ENCODE results near the gene MLH3.
A peak's percentile ranks its signal among the peaks of the same experiment; 100 is the strongest.

The MLH3 gene

DNA sequence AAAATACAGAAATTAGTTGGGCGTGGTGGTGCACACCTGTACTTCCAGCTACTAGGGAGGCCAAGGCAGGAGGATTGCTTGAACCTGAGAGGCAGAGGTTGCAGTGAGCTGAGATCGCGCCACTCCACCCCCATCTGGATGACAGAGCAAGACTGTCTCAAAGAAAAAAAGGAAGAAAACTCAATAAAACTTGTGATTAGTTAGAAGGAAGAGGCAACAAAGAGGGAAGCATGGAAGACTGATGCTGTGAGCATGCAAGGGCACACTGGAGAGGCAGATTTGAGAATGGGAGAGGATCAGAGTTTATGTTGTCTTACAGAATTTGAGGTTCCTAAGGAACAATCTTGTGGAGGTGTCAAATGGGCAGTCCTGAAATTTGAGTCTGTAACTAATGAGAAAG lies 15.4 kb upstream of the MLH3 start:
- no peak for DNase-seq

DNA sequence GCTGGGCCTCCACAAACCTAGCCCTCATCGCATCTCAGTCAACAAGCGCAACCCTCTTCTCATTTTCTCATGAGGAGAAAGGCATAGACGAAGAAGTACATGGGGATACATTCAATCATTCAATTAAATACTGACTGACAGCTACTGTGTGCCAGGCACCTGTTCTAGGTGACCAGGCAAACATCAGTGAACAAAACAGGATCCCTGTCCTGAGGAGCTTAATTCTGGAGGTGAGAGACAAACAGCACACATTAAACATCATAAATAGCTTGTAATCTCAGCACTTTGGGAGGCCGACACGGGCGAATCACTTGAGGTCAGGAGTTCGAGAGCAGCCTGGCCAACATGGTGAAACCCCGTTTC lies 12.9 kb upstream of the MLH3 start:
- DNase-seq, result no peak

DNA sequence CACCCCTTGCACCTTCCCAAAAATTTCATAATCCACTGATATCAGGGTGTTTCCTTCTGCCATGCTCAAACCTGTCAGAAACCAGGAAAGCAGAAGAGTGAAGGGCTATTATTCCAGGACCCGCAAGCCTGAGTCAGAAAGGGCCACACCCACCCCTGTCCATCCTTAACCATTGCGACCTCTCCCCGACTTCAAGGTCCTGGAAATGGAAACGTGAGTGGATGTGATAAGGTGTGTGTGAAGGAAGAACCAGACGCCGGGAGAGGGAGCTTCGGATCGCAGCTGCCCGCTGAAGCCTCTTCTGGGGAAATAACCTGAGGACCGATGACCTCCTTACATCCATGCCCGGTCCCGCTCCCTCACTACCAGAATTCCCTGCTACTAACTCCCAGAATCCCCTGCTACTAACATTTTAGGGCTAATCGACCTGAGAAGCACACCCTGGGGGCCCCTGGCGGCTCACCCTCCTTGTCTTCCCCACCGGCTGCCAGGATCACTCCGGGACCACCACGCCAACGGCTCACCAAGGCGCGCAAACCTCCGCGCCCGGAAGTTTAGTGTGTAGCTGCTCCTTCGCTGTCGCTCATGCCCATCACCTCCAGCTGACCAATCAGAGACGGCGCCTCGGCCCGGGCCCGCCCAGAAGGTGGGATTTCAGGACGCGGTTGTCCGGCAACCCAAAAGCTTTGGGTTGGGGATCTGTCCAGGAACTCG lies 12.4 kb upstream of the MLH3 start, which contains the start of gene ACYP1:
ACYP1 (minus strand) TSS at position 534 of the 714 bp plus-strand sequence; CDS start at position 63, 471 bp downstream.
- peak; percentile 75 to 85 (median 80) for DNase-seq

DNA sequence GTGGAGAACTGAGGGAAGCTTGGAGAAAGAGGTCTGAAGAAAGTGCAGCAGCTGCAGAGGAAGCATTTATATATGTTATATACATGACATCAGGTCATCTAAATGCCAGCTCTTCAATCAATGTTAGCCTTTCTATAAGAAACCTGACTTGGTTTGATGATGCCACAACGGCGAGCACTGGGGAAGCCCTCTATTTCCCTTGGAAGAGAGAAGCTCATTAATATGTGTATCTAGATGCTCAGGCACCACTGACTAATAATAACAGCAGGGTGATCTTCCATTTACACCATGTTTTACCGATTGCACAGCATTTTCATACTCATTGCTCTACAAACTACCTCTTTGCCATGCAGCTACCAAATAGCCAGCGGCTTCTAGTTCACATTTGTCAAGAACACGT lies 11.7 kb upstream of the MLH3 start:
- DNase-seq, result no peak

DNA sequence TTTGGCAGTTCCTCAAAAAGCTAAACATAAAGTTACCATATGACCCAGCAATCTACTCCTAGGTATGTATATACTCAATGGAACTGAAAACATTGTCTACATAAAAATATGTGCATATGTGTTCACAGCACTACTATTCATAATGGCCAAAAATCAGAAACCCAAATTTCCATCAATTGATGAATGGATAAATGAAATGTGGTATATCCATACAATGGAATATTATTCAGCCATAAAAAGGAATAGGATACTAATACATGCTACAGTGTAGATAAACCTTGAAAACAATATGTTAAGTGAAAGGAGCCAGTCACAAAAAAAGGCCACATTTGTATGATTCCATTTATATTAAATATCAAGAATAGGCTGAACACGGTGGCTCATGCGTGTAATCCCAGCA lies 9.2 kb upstream of the MLH3 start:
- DNase-seq, result no peak

DNA sequence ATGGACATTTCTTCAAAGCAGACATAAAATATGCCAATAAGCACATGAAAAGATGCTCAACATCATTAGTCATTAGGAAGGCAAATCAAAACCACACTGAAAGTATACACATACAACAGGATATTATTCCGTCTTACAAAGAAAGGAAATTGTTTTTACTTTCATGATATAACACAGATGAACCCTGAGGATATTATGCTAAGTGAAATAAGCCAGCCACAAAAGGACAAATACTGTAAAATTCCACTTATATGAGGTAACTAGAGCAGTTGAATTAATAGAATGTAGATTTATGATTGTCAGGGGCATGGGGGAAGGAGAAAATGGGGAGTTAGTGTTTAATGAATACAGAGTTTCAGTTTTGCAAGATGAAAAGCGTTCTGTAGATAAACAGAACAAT lies 8.4 kb upstream of the MLH3 start:
- DNase-seq, result no peak

DNA sequence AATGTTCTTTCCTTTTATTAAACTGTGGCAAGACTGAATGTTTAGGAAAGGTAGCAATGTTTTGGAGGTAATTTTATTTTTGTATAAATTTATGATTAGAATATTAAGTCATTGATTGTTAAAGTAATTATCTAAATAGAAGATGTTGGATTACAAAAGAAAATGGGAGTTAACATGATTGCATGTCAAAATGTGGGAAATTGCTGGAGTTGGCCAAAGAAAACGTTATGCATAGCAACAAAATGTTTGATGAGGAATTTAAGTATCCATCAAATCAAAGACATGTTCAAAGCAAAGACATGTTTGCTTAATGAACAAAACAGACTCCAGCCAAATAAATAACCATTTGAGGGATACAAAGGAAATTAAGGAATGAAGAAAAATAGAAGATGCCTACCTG lies 3.2 kb upstream of the MLH3 start:
- no peak for DNase-seq

DNA sequence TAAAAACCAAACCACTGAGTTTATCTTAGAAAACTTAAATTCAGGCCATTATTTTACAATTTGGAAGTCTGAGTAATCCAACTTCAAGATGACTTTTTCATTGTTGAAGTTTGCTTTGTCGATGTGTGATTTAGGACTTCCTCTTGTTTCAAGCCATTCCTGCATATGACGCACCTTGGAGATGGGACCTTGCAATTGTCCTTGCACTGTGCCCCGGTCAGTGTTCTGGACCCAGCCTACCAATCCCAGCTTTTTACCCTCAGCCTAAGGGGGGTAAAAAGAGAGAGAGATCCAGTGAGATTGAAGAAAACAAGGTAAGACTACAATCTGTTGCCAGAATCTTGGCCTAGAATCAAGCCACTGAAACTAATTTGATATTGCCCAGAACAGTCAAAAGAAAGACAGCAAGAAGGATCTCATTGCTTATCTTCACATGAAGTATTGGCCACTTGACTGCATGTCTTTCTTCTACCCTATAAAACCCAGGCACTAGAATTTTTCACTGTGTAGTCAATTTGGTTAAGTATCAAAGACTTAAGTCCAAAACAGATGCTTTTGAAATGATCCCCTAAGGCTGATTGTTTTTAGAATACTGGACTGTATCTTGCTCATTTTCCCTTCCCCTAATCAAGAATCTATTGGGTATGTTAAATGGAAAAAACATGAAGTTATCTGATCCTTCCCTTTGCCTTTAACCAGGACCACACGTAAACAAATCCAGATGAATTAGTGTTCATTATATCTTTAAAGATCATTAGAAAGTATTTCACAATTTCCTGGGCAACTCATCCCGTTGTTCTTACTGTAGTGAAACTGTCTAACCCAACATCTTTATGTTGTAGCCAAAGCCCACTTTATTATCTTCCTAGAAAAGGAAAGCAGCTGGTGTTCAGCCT lies 2.4 kb upstream of the MLH3 start:
- DNase-seq, result no peak

DNA sequence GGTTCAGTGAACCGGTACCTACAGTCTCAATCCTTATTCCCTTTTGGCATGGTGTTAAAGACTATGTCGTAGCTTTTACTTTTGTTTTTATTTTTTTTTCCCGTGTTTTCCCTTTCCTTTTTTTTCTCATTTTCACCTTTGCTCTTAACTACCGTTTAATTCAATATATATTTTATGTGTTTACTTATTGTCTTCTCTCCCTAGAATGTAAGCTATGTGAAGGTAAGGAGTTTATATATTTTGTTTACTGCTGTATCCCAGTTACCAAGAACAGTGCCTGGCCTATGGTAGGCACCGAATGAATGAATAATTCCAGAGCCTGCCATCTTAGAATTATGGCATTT lies 261 bp upstream of the MLH3 start:
- no peak for DNase-seq

DNA sequence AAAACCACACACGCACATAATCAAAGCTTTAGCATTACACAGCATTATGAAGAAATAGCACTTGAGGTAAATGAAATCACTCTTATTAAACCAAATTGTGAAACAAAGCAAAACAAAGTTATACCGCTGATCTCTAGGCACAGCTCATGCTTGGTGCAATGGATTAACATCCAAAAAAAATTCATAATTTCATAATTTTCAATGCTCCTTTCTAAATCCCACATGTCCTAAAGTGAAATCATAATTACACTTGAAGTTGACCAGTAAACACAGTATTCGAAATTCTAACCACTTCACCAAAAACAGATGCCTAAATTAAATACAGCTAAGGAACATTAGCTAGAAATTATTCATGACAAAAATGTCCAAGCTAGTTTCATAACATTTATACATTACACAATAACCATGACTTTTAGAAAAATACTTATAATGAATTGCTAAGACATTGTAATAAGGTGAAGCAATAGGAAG lies 1.5 kb downstream of the MLH3 start:
- no peak for DNase-seq

DNA sequence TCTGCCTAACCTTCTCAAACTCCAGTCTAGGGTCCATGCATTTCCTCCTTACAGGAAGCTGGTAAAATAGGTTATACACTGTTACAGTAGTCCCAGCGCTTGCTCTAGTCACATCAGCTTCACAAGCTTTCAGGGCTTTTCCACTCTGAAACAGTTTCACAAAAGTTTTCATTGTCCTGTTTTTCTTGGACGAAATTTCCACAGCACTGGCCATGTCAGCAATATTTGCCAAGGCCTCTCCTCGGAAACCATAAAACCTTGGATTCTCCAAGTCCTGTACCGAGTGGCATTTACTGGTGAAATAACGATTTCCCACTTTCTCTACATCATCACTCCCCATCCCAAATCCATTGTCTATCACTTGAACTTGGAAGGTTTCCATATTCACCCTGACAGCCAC lies 2.1 kb downstream of the MLH3 start:
- no peak for DNase-seq

DNA sequence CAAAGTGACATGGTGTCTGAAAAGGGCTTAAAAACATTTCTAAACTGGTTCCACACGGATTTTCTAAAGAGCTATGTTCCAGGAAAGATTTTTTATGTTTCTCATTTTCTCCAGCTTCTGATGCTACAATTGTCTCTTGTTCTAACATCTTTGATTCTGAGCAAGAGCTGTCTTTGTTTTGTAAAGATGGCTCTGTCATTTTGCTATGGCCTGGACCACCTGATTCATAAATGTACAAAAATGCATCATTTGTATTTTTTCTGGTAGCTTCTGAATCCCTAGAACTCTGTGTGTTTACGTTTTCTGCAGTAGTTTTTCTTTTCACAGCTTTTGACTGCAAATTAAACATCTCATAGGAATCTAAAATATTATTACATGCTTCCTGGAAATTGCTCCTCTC lies 3.2 kb downstream of the MLH3 start:
- no peak for DNase-seq

DNA sequence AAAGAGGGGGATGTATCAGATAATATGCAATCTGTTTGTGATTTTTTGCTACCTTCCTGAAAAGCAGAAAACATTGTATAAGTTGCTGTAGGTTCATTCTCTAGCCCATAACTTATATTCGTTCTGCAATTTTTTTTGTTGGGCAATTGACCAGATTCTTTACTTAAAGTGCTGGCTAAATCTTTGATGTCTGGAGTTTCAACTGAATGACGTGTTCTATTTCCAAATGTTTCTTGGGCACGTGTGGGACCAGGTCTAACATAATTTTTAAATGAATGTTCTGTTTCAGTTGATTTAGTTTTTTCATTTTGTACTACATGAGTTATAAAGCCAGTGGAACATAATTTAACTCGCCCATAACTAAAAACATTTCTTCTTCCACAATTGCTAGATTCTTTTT lies 3.8 kb downstream of the MLH3 start:
- no peak for DNase-seq

DNA sequence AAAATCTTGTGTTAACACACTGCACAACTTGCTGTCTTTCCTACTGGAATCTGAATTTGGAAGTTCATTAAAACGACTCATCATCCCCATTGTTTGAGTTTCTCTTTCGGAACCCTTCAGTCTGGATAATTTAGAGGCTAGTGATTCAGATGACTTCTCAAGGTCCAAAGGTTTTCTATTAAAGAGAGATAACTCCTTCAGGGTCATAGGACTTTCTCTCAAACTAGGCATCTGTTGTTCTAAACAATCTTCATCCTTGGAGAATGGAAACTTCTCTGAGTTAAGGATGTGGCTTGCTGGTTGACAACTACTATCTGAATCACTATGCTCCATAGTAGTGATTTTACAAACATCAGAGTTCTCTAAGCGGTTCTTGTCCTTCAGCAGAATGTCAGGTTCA lies 4.4 kb downstream of the MLH3 start:
- DNase-seq, result no peak

DNA sequence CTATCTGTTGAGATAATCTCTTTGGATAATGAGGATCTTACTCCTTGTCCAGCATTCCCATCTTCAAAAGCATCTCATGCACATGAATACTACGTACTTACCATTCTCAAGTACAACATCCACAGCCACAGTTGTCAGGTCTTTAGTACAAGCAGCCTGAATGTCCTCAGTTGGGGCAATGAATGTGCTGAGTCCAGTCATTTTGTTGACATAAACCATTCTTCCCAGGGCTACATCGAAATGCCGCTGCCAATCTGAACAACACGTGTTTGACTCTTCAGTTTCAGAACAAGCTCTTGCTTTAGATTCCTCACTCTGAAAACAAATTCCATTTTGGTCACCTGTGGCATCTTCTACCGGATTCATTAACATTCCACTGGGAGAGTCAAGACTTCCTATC lies 5.0 kb downstream of the MLH3 start:
- DNase-seq, result no peak

DNA sequence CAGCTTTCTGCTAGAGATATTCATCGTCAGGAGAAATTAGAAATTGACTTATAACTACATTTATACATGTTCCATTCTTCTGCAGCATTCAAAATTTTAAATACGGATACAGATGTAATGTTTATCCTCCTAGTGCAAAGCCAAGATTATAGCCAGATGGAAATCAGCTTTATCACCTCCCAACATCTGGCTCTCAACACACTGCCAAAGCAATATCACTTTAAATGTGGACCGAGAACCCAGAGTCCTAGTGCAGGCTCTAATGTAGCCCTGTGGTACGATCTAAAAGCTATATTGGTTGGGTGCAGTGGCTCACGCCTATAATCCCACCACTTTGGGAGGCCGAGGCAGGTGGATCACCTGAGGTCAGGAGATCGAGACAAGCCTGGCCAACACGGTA lies 6.5 kb downstream of the MLH3 start:
- DNase-seq, result no peak

DNA sequence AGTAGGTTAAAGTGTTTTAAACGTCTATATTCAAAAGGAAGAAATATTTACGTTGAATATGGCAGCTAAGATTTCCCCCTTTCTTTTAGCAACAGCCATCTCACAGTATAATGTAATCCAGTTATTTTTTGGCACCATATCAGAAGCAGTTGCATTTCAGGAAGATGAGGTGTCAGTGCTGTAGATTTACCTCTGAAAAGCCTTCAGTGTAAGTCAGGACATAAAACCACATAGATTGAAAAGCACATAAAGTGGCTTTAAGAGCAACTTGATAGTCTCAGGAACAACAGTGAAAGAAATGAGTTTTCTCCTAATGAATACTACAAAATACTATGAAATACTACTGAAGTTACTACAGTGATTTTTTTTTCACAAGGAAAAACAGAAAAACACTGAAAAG lies 6.9 kb downstream of the MLH3 start:
- DNase-seq, result no peak

DNA sequence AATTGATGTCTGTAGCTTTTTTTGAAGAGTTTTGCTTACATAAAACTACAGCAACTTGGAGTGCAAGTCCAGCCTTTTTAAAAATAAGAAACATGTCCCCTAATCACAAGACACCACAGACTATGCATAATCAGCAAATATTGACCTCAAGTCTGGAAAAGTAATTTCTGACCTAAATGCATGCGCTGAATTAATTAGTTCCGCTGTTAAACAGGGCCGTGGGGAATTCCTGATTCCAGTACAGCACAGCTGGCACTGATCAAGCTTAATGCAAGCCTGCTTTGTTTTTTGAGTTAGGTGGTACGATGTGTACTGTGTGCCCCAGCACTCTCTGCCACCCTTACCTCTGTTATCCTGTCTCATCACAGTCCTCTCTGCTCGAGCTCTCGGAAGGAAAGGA lies 9.2 kb downstream of the MLH3 start:
- DNase-seq, result no peak

DNA sequence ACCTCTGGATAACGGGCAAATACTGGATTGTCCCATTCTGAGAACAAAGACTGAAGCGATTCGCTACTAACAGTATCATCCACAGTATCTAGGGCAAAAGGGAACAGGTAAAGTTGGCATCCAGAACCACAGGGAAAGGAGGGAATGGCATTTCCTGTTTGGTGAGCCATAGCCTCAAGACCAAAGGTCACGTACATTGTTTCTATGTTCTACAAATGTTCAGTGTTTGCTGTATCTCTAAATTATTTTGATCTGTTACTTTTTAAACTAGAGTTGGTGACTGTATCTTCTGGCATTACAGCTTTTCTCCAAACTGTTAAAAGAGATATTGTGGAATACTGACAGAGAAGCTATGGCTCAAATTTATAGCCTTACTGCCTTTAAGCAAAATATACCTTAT lies 9.7 kb downstream of the MLH3 start:
- no peak for DNase-seq

DNA sequence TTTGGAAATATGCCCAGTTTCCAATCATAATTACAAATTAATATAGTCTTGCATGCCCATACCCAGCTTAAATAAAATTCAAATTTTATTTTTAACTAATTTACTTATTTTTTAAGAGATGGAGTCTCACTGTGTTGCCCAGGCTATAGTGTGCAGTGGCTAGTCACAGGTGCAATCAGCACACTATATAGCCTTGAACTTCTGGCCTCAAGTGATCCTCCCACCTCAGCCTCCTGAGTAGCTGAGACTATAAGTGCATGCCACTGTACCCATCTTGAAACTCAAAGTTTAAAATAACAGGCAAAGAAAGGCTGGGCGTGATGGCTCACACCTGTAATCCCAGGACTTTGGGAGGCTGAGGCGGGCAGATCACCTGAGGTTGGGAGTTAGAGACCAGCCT lies 10.3 kb downstream of the MLH3 start:
- DNase-seq, result no peak

DNA sequence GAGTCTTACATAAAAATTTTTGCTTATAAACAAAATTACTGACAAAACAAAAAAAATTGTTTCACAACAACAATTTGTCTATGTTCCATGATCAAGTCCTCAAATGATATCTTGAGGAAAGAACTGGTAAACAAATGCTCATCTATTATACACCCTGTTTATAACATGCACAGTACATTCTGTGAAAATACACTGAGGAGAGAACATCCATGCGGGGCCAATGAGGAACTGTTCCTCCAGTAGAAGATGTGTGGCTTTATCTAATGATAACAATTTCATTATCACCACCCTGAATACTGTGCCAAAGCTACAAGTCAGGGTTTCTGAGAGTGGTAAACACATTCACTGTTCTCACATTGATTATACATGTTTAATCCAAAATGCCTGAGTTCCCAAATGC lies 10.8 kb downstream of the MLH3 start:
- DNase-seq, result no peak

DNA sequence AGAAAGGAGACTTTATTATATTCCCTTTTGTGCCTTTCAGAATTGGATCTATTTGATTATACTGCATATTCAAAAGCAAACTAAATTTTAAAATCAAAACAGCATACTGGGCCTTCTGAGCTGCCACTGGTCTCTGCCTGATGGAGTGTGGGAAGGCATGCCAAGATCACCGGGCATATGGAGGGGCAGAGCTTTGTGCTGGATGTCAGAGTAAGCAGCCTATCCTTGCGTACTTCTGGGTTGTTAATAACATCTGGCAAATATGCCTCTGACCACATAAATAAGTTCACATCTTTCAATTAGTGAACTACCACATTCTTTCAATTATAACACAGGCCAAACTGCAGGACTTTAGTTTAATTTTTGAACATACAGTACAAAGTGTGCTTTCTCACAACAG lies 18.3 kb downstream of the MLH3 start:
- no peak for DNase-seq

DNA sequence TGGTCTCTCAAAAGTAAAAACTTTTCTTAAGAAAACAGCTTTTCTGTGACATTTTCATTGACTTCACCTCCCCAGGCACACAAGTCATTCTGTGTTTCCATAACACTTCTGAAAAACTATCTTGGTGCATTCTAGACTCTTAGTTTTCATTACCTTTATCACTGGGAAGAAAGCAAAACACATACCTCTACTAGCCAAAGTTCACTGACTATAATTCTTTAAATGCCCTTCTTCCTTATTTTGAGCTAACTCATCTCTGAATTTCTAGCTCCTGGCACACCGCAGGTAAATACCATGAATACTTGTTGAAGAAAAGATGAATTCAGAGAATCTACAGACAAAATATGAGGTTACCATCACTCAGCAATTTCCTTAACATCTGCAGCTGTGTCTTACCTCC lies 21.1 kb downstream of the MLH3 start:
- DNase-seq, result no peak

DNA sequence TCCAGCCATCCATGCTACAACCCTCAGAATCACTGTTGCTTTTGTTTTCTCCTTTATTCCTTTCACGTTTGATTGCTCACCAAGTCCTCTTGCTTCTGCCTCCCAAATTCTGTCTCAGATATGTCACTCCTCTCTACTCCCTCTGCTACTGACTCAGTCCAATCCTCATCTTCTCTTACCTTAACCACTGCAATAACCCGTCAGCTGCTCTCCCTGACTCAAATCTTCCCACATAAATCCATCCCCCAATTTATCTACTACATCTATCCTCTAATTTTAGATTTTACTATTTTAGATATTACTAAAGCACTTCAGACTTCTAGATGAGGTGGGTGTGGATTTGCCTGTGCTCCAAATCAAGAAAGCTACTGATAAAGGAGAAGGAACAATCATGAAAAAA lies 25.4 kb downstream of the MLH3 start:
- DNase-seq, result no peak

DNA sequence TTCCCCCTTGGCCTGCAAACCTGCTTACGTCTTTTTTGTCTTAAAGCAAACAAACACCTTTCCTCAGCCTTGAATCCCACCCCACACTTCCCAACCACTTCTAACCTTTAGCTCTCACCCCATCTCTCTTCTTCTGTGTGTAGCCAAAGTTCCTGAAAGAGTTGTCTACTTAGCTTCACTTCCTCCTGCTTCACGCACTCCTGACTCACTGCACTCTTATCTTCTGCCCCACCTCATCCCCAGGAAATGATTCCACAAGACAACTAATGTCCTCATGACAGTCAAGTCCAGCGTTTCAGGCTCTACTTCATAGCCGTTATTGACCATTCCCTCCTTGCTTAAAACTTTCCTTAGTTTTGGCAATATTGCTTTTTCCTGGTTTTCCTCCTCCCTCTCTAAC lies 26.2 kb downstream of the MLH3 start:
- no peak for DNase-seq
